Suprapubic skin (tissue), 4 donors: Measurements from ENCODE around the gene EME2. TPM values are rescaled to one million over a fixed set of nuclear protein-coding genes. Genes with fewer than 3 reads are reported as not detected.

Experiments
- DNase-seq, 2 donors: peaks; one replicate each; pipeline ENCODE4 v3.0.0-alpha.2; 2019; ENCODE audit warnings: low spot score in 2 of 2
- H3K27ac ChIP-seq: fragments of 200-600 bp; sonication (generic); one replicate; pipeline ENCODE4 v1.5.1; 2019
- H3K27me3 ChIP-seq: fragments of 200-600 bp; sonication (generic); one replicate; pipeline ENCODE4 v1.5.1; 2019
- H3K36me3 ChIP-seq: fragments of 200-600 bp; sonication (generic); one replicate; pipeline ENCODE4 v1.5.1; 2019
- H3K4me1 ChIP-seq: fragments of 200-600 bp; sonication (generic); one replicate; pipeline ENCODE4 v1.5.1; 2019
- H3K4me3 ChIP-seq: fragments of 200-600 bp; sonication (generic); one replicate; pipeline ENCODE4 v1.5.1; 2019; ENCODE audit warnings: mild to moderate bottlenecking
- H3K9me3 ChIP-seq: fragments of 200-600 bp; sonication (generic); one replicate; pipeline ENCODE4 v1.5.1; 2019
- EP300 ChIP-seq: sonication (generic); formaldehyde crosslinking; IDR thresholded peaks from one replicate; pipeline ENCODE4 v1.6.1; 2017; ENCODE audit warnings: antibody characterized with exemption
- POLR2A ChIP-seq, 2 donors: fragments of 450-650 bp; IDR thresholded peaks; one replicate each; pipeline ENCODE4 v1.6.1; 2017; ENCODE audit warnings: antibody characterized with exemption in 2 of 2, mild to moderate bottlenecking in 2 of 2, moderate library complexity in 2 of 2
- POLR2AphosphoS5 ChIP-seq, 3 donors: sonication (generic); formaldehyde crosslinking; IDR thresholded peaks; one replicate each; pipeline ENCODE4 v1.6.1; 2017; ENCODE audit warnings: antibody characterized with exemption in 3 of 3
- whole genome bisulfite sequencing: methylation state at CpG from one replicate; pipeline ENCODE4 v1.1.5; 2018; 5-methylcytosine and 5-hydroxymethylcytosine counted together
- total RNA-seq, 4 donors: library from RNA; depleted of rRNA; stranded (reverse); fragments of >200 nt; gene quantifications; one replicate each; pipeline ENCODE4 v1.1.0, GENCODE V29; 2016
- TF ChIP-seq, protein P1 (sequence below), 2 donors: fragments of 200-600 bp in 1 of 2; fragments of 450-650 bp in 1 of 2; sonication (generic) in 1 of 2; IDR thresholded peaks; one replicate each; pipeline ENCODE4 v1.5.1; 2016 to 2019; ENCODE audit warnings: antibody characterized with exemption in 2 of 2, mild to moderate bottlenecking in 1 of 2, moderate library complexity in 1 of 2

EME2 gene
- total RNA-seq, 4 donors from 2014 or later: 9.8 to 26.3 (median 15.1) TPM

DNA sequence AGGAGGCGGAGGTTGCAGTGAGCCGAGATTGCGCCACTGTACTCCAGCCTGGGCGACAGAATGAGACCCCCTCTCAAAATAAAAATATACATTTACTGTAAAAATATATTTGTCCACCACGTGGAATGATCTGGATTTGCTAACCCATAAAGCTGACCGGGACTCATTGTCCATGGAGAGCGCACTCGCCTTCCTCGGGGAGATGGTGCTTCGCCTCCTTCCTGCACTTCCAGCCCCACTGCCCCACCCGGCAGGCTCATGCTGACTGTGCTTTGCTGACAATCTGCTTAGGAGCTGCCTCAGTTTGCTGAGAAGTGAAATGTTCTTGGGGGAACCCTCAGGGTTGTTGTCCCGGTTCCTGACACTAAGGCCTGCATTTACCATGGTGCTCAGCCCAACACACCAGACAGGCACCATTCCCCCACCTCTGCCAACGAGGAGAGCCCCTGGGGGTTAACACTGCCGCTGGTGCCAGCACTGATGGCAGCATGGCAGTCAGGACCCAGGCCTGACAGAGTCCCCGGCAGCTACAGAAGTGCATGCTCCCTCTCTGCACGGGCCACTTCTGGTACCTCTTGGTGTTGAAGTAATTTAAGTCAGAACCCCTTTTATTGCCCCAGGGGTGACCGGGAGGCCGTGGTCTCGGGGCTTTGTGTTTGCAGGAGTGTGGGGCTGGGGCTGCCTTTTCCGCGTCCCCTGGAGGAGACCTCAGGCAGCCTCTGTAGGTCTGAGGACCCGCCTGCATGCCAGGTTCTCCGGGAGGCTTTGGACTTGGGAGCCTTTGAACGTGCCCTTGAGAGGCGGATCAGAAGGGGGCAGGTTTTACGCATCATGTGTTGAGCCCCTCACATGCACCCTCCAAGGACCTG is 12.6 kb downstream of the EME2 start:
- no peak for DNase-seq
- Histone ChIP-seq H3K4me3 (no peak overlapping the region), H3K4me1 (peaks cover 65% of the 10 kb centered on the region), H3K9me3 (no peaks in the 10 kb centered on the region), H3K27me3 (no peaks in the 10 kb centered on the region), H3K27ac (no peak overlapping the region), H3K36me3 (peaks cover 35% of the 10 kb centered on the region)
- 83% methylated on average over 21 of the region's 26 CpGs for WGBS
- TF ChIP-seq POLR2AphosphoS5 (IDR thresholded peaks at IDR 0.05): no peak

DNA sequence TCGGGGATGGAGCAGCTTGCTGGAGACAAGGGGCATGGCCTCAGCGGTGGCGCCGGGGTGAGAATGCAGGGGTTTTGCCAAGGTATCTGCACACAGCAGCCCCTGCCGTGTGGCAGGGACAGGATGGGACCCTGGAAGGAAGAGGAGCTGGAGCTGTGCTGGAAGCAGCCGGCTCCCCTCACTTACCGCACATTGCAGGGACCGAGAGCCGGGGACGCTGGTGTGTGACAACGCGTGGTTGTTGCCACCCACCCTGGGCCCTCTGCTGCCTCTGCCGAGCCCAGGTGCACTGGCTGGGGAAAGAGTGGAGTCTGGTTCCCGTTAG is 13.2 kb downstream of the EME2 start:
- peaks cover 39% of the 10 kb centered on the region for H3K36me3 ChIP-seq
- WGBS: no CpG with 5 or more reads among the region's 14 CpGs

DNA sequence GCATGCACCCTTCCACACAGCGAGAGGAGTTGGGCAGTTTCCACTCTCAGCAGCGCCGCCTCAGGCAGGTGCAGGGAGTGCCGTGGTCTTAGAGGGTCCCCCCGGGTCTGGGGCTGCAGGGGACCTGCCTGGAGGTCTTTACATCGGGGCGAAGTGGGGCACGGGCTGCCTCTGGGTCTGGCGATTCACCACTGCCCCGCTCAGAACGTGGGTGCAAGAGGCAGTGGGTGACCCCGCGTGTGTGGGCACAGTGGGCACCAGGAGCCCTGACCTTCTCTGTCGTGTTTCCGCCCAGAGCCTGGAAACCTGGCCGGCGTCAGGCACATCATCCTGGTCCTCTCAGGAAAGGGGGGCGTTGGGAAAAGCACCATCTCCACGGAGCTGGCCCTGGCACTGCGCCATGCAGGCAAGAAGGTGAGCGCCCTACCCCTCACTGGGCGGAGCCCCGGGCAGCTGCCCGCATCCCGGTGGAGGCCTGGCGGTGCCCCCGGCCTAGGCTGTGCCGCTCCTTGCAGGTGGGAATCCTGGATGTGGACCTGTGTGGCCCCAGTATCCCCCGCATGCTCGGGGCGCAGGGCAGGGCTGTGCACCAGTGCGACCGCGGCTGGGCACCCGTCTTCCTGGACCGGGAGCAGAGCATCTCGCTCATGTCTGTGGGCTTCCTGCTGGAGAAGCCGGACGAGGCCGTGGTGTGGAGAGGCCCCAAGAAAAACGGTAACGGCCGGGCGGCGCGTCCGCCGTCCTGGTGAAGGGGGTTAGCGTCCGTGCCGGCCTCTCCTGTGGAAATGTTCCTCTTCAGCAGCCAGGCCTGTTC is 13.8 kb downstream of the EME2 start:
- DNase-seq: no peak
- 84% methylated on average over 28 of the region's 51 CpGs for WGBS
- H3K9me3 ChIP-seq: no peaks in the 10 kb centered on the region
- no peaks in the 10 kb centered on the region for H3K27me3 ChIP-seq
- no peak overlapping the region for H3K27ac ChIP-seq
- H3K4me3 ChIP-seq: no peak overlapping the region
- peaks cover 45% of the 10 kb centered on the region for H3K36me3 ChIP-seq
- H3K4me1 ChIP-seq: peaks cover 54% of the 10 kb centered on the region
- TF ChIP-seq, protein P1, sequence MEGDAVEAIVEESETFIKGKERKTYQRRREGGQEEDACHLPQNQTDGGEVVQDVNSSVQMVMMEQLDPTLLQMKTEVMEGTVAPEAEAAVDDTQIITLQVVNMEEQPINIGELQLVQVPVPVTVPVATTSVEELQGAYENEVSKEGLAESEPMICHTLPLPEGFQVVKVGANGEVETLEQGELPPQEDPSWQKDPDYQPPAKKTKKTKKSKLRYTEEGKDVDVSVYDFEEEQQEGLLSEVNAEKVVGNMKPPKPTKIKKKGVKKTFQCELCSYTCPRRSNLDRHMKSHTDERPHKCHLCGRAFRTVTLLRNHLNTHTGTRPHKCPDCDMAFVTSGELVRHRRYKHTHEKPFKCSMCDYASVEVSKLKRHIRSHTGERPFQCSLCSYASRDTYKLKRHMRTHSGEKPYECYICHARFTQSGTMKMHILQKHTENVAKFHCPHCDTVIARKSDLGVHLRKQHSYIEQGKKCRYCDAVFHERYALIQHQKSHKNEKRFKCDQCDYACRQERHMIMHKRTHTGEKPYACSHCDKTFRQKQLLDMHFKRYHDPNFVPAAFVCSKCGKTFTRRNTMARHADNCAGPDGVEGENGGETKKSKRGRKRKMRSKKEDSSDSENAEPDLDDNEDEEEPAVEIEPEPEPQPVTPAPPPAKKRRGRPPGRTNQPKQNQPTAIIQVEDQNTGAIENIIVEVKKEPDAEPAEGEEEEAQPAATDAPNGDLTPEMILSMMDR (IDR thresholded peaks at IDR 0.05): no peak
- TF ChIP-seq EP300: no peak
- no peak for TF ChIP-seq POLR2A (IDR thresholded peaks at IDR 0.05)
- no peak for TF ChIP-seq POLR2AphosphoS5 (IDR thresholded peaks at IDR 0.05)

More for the DNA sequence above, 13.2 kb downstream of the EME2 start:
- Histone ChIP-seq H3K4me3 (no peak overlapping the region), H3K9me3 (no peaks in the 10 kb centered on the region), H3K4me1 (peaks cover 61% of the 10 kb centered on the region), H3K27ac (no peak overlapping the region), H3K27me3 (no peaks in the 10 kb centered on the region)
- no peak for TF ChIP-seq POLR2AphosphoS5 (IDR thresholded peaks at IDR 0.05)
- no peak for DNase-seq

DNA sequence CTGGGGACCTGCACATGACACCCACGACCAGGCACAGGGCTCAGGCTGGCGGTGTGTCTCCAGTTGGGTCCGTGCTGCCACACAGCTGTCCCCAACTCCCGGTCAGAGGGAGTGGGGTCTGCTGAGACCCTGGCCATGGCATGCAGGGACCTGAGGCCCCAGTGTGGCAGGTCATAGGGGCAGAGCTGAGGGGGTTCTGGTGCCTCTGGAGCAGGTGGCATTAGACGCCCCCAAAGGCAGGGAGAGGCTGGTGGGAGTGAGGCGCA is 14.4 kb downstream of the EME2 start:
- Histone ChIP-seq H3K36me3 (peaks cover 51% of the 10 kb centered on the region), H3K27me3 (no peaks in the 10 kb centered on the region), H3K4me1 (peaks cover 50% of the 10 kb centered on the region), H3K9me3 (no peaks in the 10 kb centered on the region), H3K4me3 (no peak overlapping the region), H3K27ac (no peak overlapping the region)
- WGBS: no CpG with 5 or more reads among the region's 6 CpGs
- TF ChIP-seq, protein P1 (IDR thresholded peaks at IDR 0.05): no peak
- TF ChIP-seq EP300: no peak
- TF ChIP-seq POLR2AphosphoS5 (IDR thresholded peaks at IDR 0.05): no peak
- no peak for TF ChIP-seq POLR2A (IDR thresholded peaks at IDR 0.05)
- DNase-seq: peak in 1 of 2 donors; percentile 52

DNA sequence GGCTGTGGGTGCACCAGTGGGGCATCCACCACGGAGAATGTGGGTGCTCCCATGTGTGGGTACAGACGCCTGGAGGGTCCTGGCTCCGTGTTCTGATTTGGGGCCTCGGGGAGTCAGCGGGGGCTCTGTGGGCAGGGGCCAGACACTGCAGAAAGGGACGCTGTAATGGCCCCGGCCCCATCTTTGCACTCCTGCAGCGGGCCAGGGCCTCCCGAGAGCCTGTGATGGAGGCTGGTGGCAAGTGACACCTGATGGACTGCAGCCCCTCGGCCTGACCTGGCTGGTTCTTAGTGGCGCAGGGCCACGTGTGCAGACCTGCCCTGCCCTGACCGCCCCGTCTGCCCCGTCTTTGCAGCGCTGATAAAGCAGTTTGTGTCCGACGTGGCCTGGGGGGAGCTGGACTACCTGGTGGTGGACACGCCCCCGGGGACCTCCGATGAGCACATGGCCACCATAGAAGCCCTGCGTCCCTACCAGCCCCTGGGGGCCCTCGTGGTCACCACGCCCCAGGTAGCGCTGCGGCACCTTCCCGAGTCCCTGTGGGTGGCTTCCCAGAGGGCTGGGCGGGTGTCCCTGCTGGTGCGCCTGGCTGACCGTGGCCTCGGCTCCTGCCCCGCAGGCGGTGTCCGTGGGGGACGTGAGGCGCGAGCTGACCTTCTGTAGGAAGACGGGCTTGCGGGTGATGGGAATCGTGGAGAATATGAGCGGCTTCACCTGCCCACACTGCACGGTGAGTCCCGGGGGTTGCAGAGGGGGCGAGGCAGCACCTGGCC is 14.9 kb downstream of the EME2 start:
- no peak overlapping the region for H3K27ac ChIP-seq
- TF ChIP-seq POLR2AphosphoS5 (IDR thresholded peaks at IDR 0.05): no peak
- H3K9me3 ChIP-seq: no peaks in the 10 kb centered on the region
- peaks cover 50% of the 10 kb centered on the region for H3K4me1 ChIP-seq
- peak in 1 of 2 donors; percentile 63 for DNase-seq
- 94% methylated on average over 26 of the region's 44 CpGs for WGBS
- peaks cover 56% of the 10 kb centered on the region for H3K36me3 ChIP-seq
- H3K27me3 ChIP-seq: no peaks in the 10 kb centered on the region
- no peak overlapping the region for H3K4me3 ChIP-seq

DNA sequence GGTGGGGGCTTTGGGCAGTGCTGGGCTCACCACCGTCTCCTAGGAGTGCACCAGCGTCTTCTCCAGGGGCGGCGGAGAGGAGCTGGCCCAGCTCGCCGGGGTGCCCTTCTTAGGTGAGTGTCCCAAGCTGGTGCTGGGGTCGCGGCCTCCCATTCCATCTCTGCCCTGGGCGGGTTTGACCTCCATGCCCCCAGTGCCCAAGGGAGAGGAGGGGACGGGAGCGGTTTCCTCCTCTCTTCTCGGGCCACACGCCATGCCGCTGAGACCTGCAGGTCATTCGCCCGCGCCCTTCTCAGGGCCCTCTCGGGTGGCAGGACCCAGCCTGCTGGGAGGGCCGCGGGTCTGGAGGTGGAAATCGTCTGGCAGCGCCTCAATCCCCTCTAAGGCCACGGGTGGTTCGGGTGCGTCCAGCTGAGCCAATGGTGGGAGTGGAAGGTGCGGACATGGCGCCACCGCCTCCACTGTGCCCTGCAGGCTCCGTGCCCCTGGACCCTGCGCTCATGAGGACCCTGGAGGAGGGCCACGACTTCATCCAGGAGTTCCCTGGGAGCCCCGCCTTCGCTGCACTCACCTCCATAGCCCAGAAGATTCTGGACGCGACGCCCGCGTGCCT is 15.6 kb downstream of the EME2 start:
- WGBS: 80% methylated on average over 20 of the region's 38 CpGs
- no peaks in the 10 kb centered on the region for H3K27me3 ChIP-seq
- TF ChIP-seq POLR2AphosphoS5 (IDR thresholded peaks at IDR 0.05) (no peak), POLR2A (IDR thresholded peaks at IDR 0.05) (no peak), EP300 (no peak)
- TF ChIP-seq, protein P1 (IDR thresholded peaks at IDR 0.05): no peak
- H3K9me3 ChIP-seq: no peaks in the 10 kb centered on the region
- H3K4me3 ChIP-seq: no peak overlapping the region
- H3K4me1 ChIP-seq: peaks cover 49% of the 10 kb centered on the region
- H3K27ac ChIP-seq: no peak overlapping the region
- peaks cover 57% of the 10 kb centered on the region for H3K36me3 ChIP-seq
- DNase-seq: peak in 1 of 2 donors; percentile 59
